NT2/D1 (cell line): ENCODE data around the gene TRA2B.

Source experiments
- DNase-seq: peaks from one replicate; pipeline ENCODE4 v3.0.0-alpha.2; 2011; ENCODE audit warnings: low read depth, low spot score
- H3K27me3 ChIP-seq: 2 replicates; pipeline ENCODE4 v1.6.0; 2011; ENCODE audit warnings: mild to moderate bottlenecking; ENCODE audit not compliant: insufficient read length, insufficient read depth
- H3K36me3 ChIP-seq: 2 replicates; pipeline ENCODE4 v1.6.1; 2011; ENCODE audit warnings: mild to moderate bottlenecking, low read length, mixed read lengths; ENCODE audit not compliant: insufficient read depth, insufficient read length
- H3K4me1 ChIP-seq: 2 replicates; pipeline ENCODE4 v1.5.1; 2011; ENCODE audit not compliant: insufficient read depth, insufficient read length
- H3K4me3 ChIP-seq: 2 replicates; pipeline ENCODE4 v1.5.1; 2011; ENCODE audit warnings: low read depth; ENCODE audit not compliant: insufficient read length
- H3K9ac ChIP-seq: 2 replicates; pipeline ENCODE4 v1.6.0; 2011; ENCODE audit warnings: low read depth; ENCODE audit not compliant: insufficient read length
- H3K9me3 ChIP-seq: 2 replicates; pipeline ENCODE4 v1.5.1; 2011; ENCODE audit warnings: mild to moderate bottlenecking, low read length; ENCODE audit not compliant: insufficient read depth
- SUZ12 ChIP-seq: IDR thresholded peaks from 2 replicates; pipeline ENCODE4 v1.6.1; 2011; ENCODE audit not compliant: insufficient read length, insufficient read depth; ENCODE audit errors: extremely low read depth
- YY1 ChIP-seq: IDR thresholded peaks from 2 replicates; pipeline ENCODE4 v1.6.1; 2011; ENCODE audit not compliant: insufficient read length, insufficient read depth
- ZNF274 ChIP-seq: IDR thresholded peaks from 2 replicates; pipeline ENCODE4 v1.6.1; 2011; ENCODE audit warnings: mild to moderate bottlenecking, low read depth, low read length

The TRA2B gene

DNA sequence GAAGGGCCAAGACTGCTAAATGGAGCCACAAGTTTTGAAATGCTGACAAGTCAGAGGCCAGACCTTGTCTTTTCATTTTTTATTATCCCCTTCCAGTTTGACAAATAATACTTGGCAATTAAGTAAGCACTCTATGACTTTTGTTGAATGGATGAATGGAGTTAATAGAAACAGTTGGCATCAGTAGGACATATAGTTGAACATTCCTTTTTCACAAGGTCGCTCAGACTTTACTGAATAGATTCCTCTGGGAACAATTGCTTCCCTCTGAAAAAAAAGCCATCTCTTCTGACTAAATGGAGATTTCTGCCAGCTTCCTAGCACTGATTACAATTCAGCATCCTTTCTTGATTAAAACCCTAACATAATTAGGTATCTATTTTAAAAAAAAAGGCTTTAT is 53.2 kb downstream of the TRA2B start:
- TF ChIP-seq ZNF274 (no peak), SUZ12 (no peak), YY1 (no peak)
- DNase-seq = no peak

DNA sequence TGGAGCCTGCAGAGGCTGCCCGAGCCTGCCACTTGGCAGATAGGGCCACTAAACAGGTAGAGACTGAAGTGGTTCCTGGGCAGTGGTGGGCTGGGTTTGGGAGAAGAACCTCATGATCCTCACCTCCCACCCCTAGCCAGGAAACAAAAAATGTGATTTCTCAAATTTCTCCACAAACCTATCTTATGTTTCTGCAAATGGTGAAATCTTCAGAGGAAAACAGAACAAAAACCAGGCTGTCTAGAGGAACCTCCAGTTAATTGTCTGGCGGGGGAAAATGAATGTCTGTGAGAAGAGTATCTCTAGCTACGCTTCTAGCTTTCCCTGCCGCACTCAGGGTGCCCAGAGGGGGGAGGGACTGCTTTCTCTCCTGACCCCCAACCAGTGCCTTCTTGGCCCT is 55.9 kb downstream of the TRA2B start:
- Histone ChIP-seq H3K36me3 (no peaks in the 10 kb centered on the region), H3K27me3 (no peaks in the 10 kb centered on the region)

More for the DNA sequence above, 53.2 kb downstream of the TRA2B start:
- H3K9me3 ChIP-seq = no peaks in the 10 kb centered on the region
- H3K36me3 ChIP-seq = no peaks in the 10 kb centered on the region
- H3K4me3 ChIP-seq = no peak overlapping the region
- no peaks in the 10 kb centered on the region for H3K27me3 ChIP-seq
- peaks cover 2% of the 10 kb centered on the region for H3K4me1 ChIP-seq
- no peak overlapping the region for H3K9ac ChIP-seq

DNA sequence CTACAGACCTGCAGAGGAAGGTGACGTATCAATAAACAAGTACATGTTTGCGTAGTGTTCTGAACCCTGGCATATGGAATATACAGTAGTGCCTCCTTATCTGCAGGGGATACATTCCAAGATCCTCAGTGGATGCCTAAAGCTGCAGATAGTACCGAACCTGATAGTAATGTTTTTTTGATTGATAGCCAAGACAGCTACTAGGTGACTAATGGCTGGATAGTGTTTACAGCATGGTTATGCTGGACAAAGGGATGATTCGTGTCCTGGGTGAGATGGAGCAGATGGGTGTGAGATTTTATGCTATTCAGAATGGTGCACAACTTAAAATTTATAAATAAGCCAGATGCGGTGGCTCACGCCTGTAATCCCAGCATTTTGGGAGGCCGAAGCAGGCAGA is 57.2 kb downstream of the TRA2B start:
- no peak overlapping the region for H3K9ac ChIP-seq
- TF ChIP-seq SUZ12 = no peak
- no peak for TF ChIP-seq YY1
- no peak for TF ChIP-seq ZNF274
- H3K4me3 ChIP-seq = no peak overlapping the region

More for the DNA sequence above, 55.9 kb downstream of the TRA2B start:
- no peak for DNase-seq
- peaks cover 2% of the 10 kb centered on the region for H3K4me1 ChIP-seq
- H3K9ac ChIP-seq = no peak overlapping the region
- H3K4me3 ChIP-seq = no peak overlapping the region
- no peak for TF ChIP-seq ZNF274
- no peak for TF ChIP-seq YY1
- TF ChIP-seq SUZ12 = no peak
- H3K9me3 ChIP-seq = no peaks in the 10 kb centered on the region

DNA sequence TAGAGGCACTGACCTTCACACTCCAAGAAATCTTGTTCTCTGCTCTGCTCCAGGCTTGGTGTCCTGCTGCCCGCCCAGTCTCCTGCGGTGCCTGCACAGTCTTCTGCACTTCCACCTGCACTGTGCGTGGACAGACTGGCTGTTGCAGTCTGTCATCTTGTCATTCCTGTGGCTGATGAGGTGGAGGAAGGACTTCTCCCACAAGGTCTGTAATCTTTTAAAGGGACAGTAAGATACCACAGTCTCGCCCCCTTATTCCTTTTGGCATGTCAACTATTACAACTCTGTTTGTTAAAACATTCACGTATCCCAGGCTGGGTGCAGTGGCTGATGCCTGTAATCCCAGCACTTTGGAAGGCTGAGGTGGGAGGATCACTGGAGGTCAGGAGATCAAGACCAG is 58.9 kb downstream of the TRA2B start:
- no peaks in the 10 kb centered on the region for H3K36me3 ChIP-seq
- no peak overlapping the region for H3K4me3 ChIP-seq
- H3K4me1 ChIP-seq = peaks cover 2% of the 10 kb centered on the region
- no peak overlapping the region for H3K9ac ChIP-seq
- DNase-seq = no peak
- H3K9me3 ChIP-seq = no peaks in the 10 kb centered on the region
- H3K27me3 ChIP-seq = no peaks in the 10 kb centered on the region
- no peak for TF ChIP-seq SUZ12
- no peak for TF ChIP-seq ZNF274
- TF ChIP-seq YY1 = no peak

More for the DNA sequence above, 57.2 kb downstream of the TRA2B start:
- H3K9me3 ChIP-seq = no peaks in the 10 kb centered on the region
- no peaks in the 10 kb centered on the region for H3K36me3 ChIP-seq
- DNase-seq = no peak
- H3K4me1 ChIP-seq = peaks cover 2% of the 10 kb centered on the region
- no peaks in the 10 kb centered on the region for H3K27me3 ChIP-seq

DNA sequence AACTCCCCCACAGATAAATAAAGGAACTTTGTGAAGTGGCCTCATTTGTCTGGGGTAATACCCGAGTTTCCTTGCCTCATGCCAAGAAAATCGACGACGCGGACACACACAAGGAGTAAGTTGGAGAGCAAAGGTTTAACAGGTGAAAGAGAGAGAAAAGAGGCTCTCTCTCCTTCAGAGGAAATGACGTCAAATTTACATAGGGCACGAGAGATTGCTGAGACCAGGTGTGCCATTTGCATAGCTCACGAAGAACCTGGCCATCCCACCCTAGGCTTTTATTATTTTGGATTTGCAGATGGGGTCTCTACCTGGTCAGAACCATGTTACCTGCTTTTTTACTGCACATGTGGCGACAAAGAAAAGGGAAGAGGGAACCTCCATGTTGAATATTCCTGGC is 63.7 kb downstream of the TRA2B start:
- no peaks in the 10 kb centered on the region for H3K9me3 ChIP-seq
- H3K27me3 ChIP-seq = no peaks in the 10 kb centered on the region
- no peak for DNase-seq
- no peaks in the 10 kb centered on the region for H3K36me3 ChIP-seq
- TF ChIP-seq ZNF274 (no peak), YY1 (no peak), SUZ12 (no peak)
- no peak overlapping the region for H3K9ac ChIP-seq
- H3K4me1 ChIP-seq = no peaks in the 10 kb centered on the region
- H3K4me3 ChIP-seq = no peak overlapping the region

DNA sequence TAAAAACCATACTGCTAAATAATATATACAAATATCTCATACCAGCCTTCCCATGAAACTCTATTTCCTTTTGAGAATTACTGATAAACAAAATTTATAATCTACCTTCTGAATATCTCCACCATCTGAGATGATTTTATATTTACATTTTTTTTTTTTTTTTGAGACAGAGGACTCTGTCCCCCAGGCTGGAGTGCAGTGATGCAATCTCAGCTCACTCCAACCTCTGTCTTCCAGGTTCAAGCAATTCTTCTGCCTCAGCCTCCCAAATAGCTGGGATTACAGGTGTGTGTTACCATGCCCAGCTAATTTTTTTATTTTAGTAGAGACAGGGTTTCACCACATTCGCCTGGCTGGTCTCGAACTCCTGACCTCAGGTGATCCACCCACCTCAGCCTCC is 70.2 kb downstream of the TRA2B start:
- TF ChIP-seq ZNF274 = no peak
- TF ChIP-seq SUZ12 = no peak
- TF ChIP-seq YY1 = no peak
- DNase-seq = no peak
- Histone ChIP-seq H3K9me3 (no peaks in the 10 kb centered on the region), H3K4me3 (no peak overlapping the region), H3K4me1 (peaks cover 2% of the 10 kb centered on the region), H3K36me3 (no peaks in the 10 kb centered on the region), H3K27me3 (no peaks in the 10 kb centered on the region), H3K9ac (no peak overlapping the region)

DNA sequence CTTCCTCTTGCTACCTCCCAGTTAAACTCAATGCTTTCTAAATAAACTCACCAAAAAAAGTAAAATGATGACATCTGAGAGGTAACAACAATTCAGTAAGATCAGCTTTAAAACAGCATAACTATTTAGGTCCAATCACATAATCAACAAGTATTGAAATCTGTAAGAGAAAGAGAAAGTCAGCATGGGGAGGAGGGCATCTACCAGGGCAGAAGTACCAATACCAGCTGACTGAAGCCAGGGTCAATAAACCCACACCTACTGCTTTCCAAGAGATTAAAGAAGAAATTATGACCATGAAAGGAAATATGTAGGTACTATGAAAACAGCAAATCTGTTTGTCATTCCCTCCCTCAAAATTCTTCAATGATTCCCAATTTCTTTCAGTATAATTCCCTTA is 70.8 kb downstream of the TRA2B start:
- DNase-seq = no peak
- no peak overlapping the region for H3K4me3 ChIP-seq
- H3K9me3 ChIP-seq = no peaks in the 10 kb centered on the region
- H3K36me3 ChIP-seq = no peaks in the 10 kb centered on the region
- H3K9ac ChIP-seq = no peak overlapping the region
- H3K4me1 ChIP-seq = peaks cover 2% of the 10 kb centered on the region
- no peaks in the 10 kb centered on the region for H3K27me3 ChIP-seq
- TF ChIP-seq SUZ12 (no peak), ZNF274 (no peak), YY1 (no peak)
